Kidney epithelial cell (primary cell): ENCODE measurements around the gene EIF5B. TPM values are rescaled to one million over a fixed set of nuclear protein-coding genes. Genes with fewer than 3 reads are reported as not detected.
A peak's percentile ranks its signal among the peaks of the same experiment; 100 is the strongest.

Experiments used
- DNase-seq: peaks from one replicate; pipeline ENCODE4 v3.0.0-alpha.2; 2010; ENCODE audit warnings: low read depth
- H3K27me3 ChIP-seq: 2 replicates; pipeline ENCODE4 v1.6.0; 2011; ENCODE audit warnings: low read length; ENCODE audit not compliant: control insufficient read depth, insufficient read depth
- H3K36me3 ChIP-seq: 2 replicates; pipeline ENCODE4 v1.5.1; 2011; ENCODE audit warnings: low read length; ENCODE audit not compliant: control insufficient read depth, insufficient read depth
- H3K4me3 ChIP-seq: 2 replicates; pipeline ENCODE4 v1.5.1; 2011; ENCODE audit warnings: low read depth, mild to moderate bottlenecking, control low read depth, low read length
- total RNA-seq: library from RNA; depleted of rRNA; stranded (reverse); fragments of >200 nt; gene quantifications from 2 replicates; pipeline ENCODE4 v1.2.3, GENCODE V29; 2015
- TF ChIP-seq, protein P1 (sequence below): IDR thresholded peaks from 2 replicates; pipeline ENCODE4 v1.5.1; 2011; ENCODE audit warnings: mild to moderate bottlenecking, moderate library complexity, low read length, control low read depth, inconsistent platforms; ENCODE audit not compliant: insufficient read depth, poor library complexity, severe bottlenecking

EIF5B gene
- total RNA-seq, 1 donor from 2014 or later, result 31.8 TPM

DNA sequence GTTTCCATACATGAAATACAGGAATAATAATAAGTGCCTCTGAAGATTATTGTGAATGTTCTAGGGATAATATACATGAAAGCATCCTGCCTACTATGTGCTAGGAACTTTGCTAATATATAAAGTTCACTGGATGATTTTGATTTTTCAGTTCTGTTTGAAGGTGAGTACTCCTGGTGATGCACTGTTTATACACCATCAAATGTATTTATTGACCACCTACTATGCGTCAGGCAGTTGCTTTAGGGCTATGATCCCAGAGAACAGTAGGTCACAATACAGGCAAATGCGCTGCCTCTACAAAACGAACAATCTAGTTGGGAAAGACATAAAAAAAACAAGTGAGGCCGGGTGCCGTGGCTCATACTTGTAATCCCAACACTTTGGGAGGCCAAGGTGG, 11.8 kb upstream of the EIF5B start:
- Histone ChIP-seq H3K27me3 (no peaks in the 10 kb centered on the region), H3K4me3 (no peak overlapping the region), H3K36me3 (no peaks in the 10 kb centered on the region)
- TF ChIP-seq, protein P1, sequence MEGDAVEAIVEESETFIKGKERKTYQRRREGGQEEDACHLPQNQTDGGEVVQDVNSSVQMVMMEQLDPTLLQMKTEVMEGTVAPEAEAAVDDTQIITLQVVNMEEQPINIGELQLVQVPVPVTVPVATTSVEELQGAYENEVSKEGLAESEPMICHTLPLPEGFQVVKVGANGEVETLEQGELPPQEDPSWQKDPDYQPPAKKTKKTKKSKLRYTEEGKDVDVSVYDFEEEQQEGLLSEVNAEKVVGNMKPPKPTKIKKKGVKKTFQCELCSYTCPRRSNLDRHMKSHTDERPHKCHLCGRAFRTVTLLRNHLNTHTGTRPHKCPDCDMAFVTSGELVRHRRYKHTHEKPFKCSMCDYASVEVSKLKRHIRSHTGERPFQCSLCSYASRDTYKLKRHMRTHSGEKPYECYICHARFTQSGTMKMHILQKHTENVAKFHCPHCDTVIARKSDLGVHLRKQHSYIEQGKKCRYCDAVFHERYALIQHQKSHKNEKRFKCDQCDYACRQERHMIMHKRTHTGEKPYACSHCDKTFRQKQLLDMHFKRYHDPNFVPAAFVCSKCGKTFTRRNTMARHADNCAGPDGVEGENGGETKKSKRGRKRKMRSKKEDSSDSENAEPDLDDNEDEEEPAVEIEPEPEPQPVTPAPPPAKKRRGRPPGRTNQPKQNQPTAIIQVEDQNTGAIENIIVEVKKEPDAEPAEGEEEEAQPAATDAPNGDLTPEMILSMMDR, result no peak
- no peak for DNase-seq

DNA sequence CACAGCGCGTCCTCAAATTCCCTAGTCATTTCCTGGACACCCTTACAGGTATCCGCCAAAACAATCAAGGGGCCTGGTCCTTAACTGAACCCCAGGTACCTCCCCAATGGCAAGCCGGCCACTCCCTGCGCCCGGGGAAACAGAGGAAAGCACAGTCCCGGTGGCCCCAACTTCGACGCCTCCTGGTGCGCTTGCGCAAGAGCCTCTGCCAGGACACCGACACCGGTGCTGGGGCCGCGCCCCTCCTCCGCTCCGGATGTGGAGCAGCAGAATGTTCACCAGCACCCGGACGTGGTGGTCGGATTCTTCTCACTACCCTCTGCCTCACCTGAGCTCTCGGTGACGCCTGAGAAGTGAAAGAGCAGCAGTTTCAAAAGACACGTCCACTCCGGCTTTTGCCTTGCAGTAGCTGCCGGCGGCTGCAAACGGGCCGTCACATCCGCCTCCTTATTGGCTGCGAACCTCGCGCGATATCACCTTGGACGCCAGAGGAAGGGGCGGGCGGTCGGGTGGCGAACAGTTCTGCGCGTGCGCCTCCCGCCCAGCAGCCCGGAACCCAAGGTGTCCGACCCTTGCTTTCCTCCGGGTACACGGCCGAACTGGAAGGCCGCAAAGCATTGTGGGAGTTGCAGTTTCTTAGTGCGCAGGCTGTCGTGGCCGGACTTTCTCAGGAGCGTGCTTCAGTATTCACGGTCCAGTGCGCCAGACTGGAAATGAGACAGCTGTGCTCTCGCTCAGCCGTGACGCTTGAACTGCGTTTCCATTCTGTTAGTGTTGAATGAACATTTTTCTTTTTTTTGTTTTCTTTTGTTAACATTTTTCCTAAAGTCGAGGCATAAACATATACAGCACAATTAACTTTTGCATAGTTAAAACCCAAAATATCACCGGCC, 1.0 kb upstream of the EIF5B start, which contains the start of gene TXNDC9:
TSS of gene TXNDC9 (minus strand) at position 423 of the 893 bp plus-strand sequence. CDS start 3,123 bp downstream, outside the sequence.
- H3K27me3 ChIP-seq, result no peaks in the 10 kb centered on the region
- peak; percentile 99 for DNase-seq
- H3K36me3 ChIP-seq, result no peaks in the 10 kb centered on the region
- TF ChIP-seq, protein P1, result no peak
- H3K4me3 ChIP-seq, result peak within 1 kb of the TSS; percentile 87

DNA sequence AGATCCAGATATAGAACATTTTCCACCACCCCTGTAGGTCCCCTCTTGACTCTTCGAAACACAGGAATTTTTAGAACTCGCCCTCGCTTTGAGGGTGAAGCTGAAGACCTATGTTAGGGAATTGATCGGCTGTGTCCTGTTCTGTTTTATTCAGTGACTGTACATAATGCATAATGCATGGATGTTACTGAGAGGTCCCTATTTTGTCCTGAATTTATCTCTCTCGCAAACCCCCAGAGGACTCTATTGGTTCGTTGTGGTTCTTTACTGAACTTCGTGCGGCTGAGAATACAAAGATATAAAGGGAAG, 431 bp upstream of the EIF5B start:
- H3K27me3 ChIP-seq, result no peaks in the 10 kb centered on the region
- H3K4me3 ChIP-seq, result peak overlapping the region; percentile 81
- no peak for DNase-seq
- TF ChIP-seq, protein P1, result no peak
- no peaks in the 10 kb centered on the region for H3K36me3 ChIP-seq

DNA sequence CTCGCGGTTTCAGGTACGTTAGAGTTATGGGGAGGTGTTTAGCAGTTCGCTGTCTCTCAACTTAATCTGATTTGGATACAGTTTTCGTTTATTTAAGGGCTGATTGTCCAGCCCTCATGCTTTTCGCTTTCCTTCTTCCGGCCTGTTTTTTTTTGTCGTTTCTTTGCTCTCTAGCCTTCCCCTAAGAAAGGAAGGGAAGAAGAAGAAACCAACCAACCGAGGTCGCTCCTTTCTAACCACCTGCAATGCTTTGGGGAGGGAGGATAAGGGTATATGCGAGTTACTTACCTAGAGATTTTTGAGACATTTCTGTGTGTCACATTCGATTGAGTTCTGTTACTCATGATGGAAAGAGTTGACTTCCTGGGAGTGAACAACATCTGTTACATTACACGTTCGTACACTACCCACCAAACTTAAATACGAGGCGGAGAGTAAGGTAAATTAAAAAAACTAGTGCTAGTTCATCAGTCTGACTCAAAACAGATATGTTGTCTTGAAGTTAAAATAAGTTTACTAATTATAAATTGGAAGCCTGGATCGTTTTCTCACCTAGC, 918 bp downstream of the EIF5B start:
- Histone ChIP-seq H3K27me3 (no peaks in the 10 kb centered on the region), H3K36me3 (no peaks in the 10 kb centered on the region)
- DNase-seq, result no peak

DNA sequence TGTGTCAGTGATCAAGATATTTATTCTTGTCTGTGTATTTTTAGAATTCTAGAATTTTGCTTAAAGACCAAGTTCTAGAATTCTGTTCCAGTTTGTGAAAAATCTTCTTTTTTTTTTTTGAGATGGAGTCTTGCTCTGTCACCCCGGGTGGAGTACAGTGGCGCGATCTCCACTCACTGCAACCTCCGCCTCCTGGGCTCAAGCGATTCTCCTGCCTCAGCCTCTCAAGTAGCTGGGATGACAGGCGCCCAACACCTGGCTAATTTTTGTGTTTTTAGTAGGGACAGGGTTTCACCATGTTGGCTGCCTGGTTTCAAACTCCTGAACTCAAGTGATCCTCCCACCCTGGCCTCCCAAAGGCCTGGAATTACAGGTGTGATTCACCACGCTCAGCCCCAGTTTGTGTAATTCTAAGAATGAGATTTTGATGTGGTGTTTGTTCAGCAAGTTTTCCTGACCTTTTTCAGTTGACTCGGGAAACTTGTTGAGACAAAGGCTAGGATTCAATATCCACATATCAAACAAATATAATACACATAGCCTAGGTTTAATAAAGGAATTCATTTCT, 3.6 kb downstream of the EIF5B start:
- H3K4me3 ChIP-seq, result no peak overlapping the region
- TF ChIP-seq, protein P1, result no peak
- no peaks in the 10 kb centered on the region for H3K27me3 ChIP-seq
- no peak for DNase-seq
- H3K36me3 ChIP-seq, result no peaks in the 10 kb centered on the region

More for the DNA sequence above, 918 bp downstream of the EIF5B start:
- peak overlapping the region; percentile 81 for H3K4me3 ChIP-seq
- TF ChIP-seq, protein P1, result no peak
